Ovary (tissue), 10 donors: ENCODE measurements around the gene RAD9B. TPM values are rescaled to one million over a fixed set of nuclear protein-coding genes. Genes with fewer than 3 reads are reported as not detected.
"Not testable (repeated sequence)": the region's sequence is repeated elsewhere in the genome, so short reads cannot be mapped to it uniquely, and the experiment has no call there.

Experiments used
- DNase-seq, 5 donors: peaks; one replicate each; pipeline ENCODE4 v3.0.0-alpha.2; 2019 to 2020
- H3K27ac ChIP-seq, 2 donors: fragments of 200-600 bp; one replicate each; pipeline versions ENCODE4 v1.5.1 to v1.8.0; 2019 to 2022
- H3K27me3 ChIP-seq: fragments of 200-600 bp; one replicate; pipeline ENCODE4 v1.8.0; 2022
- H3K36me3 ChIP-seq: fragments of 200-600 bp; sonication (generic); one replicate; pipeline ENCODE4 v1.5.1; 2019
- H3K4me1 ChIP-seq: one replicate; pipeline ENCODE4 v1.8.1; 2013; ENCODE audit warnings: mild to moderate bottlenecking, moderate library complexity; ENCODE audit not compliant: insufficient read depth
- H3K4me3 ChIP-seq: fragments of 200-600 bp; sonication (generic); one replicate; pipeline ENCODE4 v1.5.1; 2017
- H3K9me3 ChIP-seq, 2 donors: fragments of 200-600 bp in 1 of 2; sonication (generic) in 1 of 2; one replicate each; pipeline versions ENCODE4 v1.5.1 to v1.8.1; 2013 to 2019; ENCODE audit warnings: mild to moderate bottlenecking in 1 of 2, moderate library complexity in 1 of 2
- CTCF ChIP-seq, 3 donors: fragments of 450-650 bp in 2 of 3; fragments of 200-600 bp in 1 of 3; IDR thresholded peaks; one replicate each; pipeline versions ENCODE4 v1.5.1 to v1.8.0; 2016 to 2022; ENCODE audit warnings: antibody characterized with exemption in 3 of 3, mild to moderate bottlenecking in 1 of 3
- EP300 ChIP-seq: sonication (generic); formaldehyde crosslinking; IDR thresholded peaks from one replicate; pipeline ENCODE4 v1.6.1; 2017; ENCODE audit warnings: antibody characterized with exemption
- POLR2A ChIP-seq: fragments of 450-650 bp; IDR thresholded peaks from one replicate; pipeline ENCODE4 v1.6.1; 2017; ENCODE audit warnings: antibody characterized with exemption, mild to moderate bottlenecking, moderate library complexity
- WGBS, 3 donors: extraction: QIAGEN DNeasy Blood & Tissue Kit in 1 of 3; methylation state at CpG; one replicate each; pipeline versions ENCODE4 v1.1.5 to v1.1.7; 2013 to 2017; 5-methylcytosine and 5-hydroxymethylcytosine counted together
- intact Hi-C, 4 donors: fragments of 100-400 bp; cut with DNase I; formaldehyde crosslinking; loops; one replicate each; pipeline versions ENCODE4 v1.11.0 to v1.15.1; 2022 to 2023
- long read RNA-seq, 3 donors: library from polyadenylated mRNA in 2 of 3; unstranded in 2 of 3; transcript quantifications; one replicate each; pipeline ENCODE4 v2.0.0 and lab custom pipeline, GENCODE V29; 2021 to 2026
- polyA plus RNA-seq, 2 donors: library from polyadenylated mRNA; stranded (reverse); fragments of 200-250 nt in 1 of 2; fragments of 350-450 nt in 1 of 2; fragmentation: Illumina TruSeq in 1 of 2; extraction: RNeasy Lipid Tissue Mini Kit (QIAGEN cat#74804) in 1 of 2; gene quantifications; one replicate each; pipeline ENCODE4 v1.2.3, GENCODE V29; 2013 to 2014
- total RNA-seq, 7 donors: library from RNA; depleted of rRNA in 2 of 7; stranded (reverse); fragments of >200 nt in 2 of 7; fragmentation: NEBNext Ultra II Directional in 3 of 7; extraction: Animal tissue kit (Norgen Biotek cat#: 25700) in 3 of 7; gene quantifications; one replicate each; pipeline versions ENCODE4 v1.1.0 to v1.2.4, GENCODE V29; 2016 to 2023
- donor health status: DM: no; HTN: no; CAD: no; lungs with moderate emphysema.
- donor health status: DM: no; HTN: no; CAD: no.
- donor health status: Bipolar disorder and iron deficiency.
- donor health status: DM: yes; HTN: yes; CAD: no.
- donor health status: DM: no; HTN: no; CAD: no.
- donor health status: DM: yes; HTN: yes; CAD: no.

The RAD9B gene
- total RNA-seq: 1 to 10 TPM in 5 of 7 donors, under 1 TPM in 2; 0.23 to 3.8 (median 1.8) TPM
- 1 to 10 TPM in 1 of 2 donors, under 1 TPM in 1; 0.80 to 1.1 TPM for polyA plus RNA-seq
- long read RNA-seq, donor 1, partial matches to known transcripts: 0 of 4 reads
- long read RNA-seq, donor 1, other reads (novel, unspliced or antisense): 3 of 4 reads
- long read RNA-seq, donor 2, transcript RAD9B-204 (11 exons, 2,732 nt): major isoform, 10 of 10 reads
- long read RNA-seq, donor 2, partial matches to known transcripts: 0 of 10 reads
- long read RNA-seq, donor 2, other reads (novel, unspliced or antisense): 0 of 10 reads
- long read RNA-seq, donor 3, partial matches to known transcripts: 0 of 2 reads
- long read RNA-seq, donor 3, other reads (novel, unspliced or antisense): 1 of 2 reads

- peak; percentile 96 to 98 (median 97) for DNase-seq
- no peaks in the 10 kb centered on the region for H3K27me3 ChIP-seq
- peak within 1 kb of the TSS; percentile 16 to 71 for H3K27ac ChIP-seq
- H3K9me3 ChIP-seq: no peaks in the 10 kb centered on the region
- no peaks in the 10 kb centered on the region for H3K36me3 ChIP-seq
- H3K4me3 ChIP-seq: peak within 1 kb of the TSS; percentile 92
- 6 to 7% (median 6%) methylated on average over 61 of the region's 61 CpGs for WGBS, 3 donors
- peaks cover 8% of the 10 kb centered on the region for H3K4me1 ChIP-seq
- TF ChIP-seq POLR2A (peak; percentile 72), CTCF (IDR thresholded peaks at IDR 0.05) (no peak), EP300 (peak; percentile 11)
- intact Hi-C loops: no loop called here
These were observed at the start of gene RAD9B, which contains the start of gene VPS29 for GRCh38 chr12:110501752-110502738. Gene RAD9B, plus strand, starts transcription at chr12:110502331. Its CDS starts 7 bp downstream, at chr12:110502338. Gene VPS29, minus strand, starts transcription at chr12:110502111. Its CDS starts 60 bp downstream, at chr12:110502051.

- no peaks in the 10 kb centered on the region for H3K36me3 ChIP-seq
- 86 to 90% (median 89%) methylated on average over 4 of the region's 4 CpGs for WGBS, 3 donors
- intact Hi-C loops: loop anchor here in 2 of 4 donors (5.0 to 10.0 kb wide), 5 partner anchors 144 to 434 kb away; no protein-coding TSS in a partner anchor
These were observed 48.4 kb upstream of the RAD9B start for GRCh38 chr12:110453569-110454296.

GRCh38 chr12:110458756-110459155 is 43.4 kb upstream of the RAD9B start:
- 89 to 93% (median 92%) methylated on average over 4 of the region's 4 CpGs for WGBS, 3 donors
- no peaks in the 10 kb centered on the region for H3K4me1 ChIP-seq
- intact Hi-C loops: loop anchor here in 2 of 4 donors (10.0 kb wide), 2 partner anchors 236 to 426 kb away; no protein-coding TSS in a partner anchor
- DNase-seq: no peak
- no peak for TF ChIP-seq CTCF (IDR thresholded peaks at IDR 0.05)
- no peak for TF ChIP-seq POLR2A
- no peak for TF ChIP-seq EP300
- H3K9me3 ChIP-seq: no peaks in the 10 kb centered on the region
- no peaks in the 10 kb centered on the region for H3K27me3 ChIP-seq
- H3K4me3 ChIP-seq: no peak overlapping the region
- no peak overlapping the region for H3K27ac ChIP-seq
- H3K36me3 ChIP-seq: no peaks in the 10 kb centered on the region

More at GRCh38 chr12:110453569-110454296, 48.4 kb upstream of the RAD9B start:
- no peaks in the 10 kb centered on the region for H3K27me3 ChIP-seq
- peaks cover 4% of the 10 kb centered on the region for H3K4me1 ChIP-seq
- H3K4me3 ChIP-seq: no peak overlapping the region
- H3K9me3 ChIP-seq: no peaks in the 10 kb centered on the region
- no peak for DNase-seq
- TF ChIP-seq POLR2A (no peak), EP300 (no peak), CTCF (IDR thresholded peaks at IDR 0.05) (no peak)
- H3K27ac ChIP-seq: no peak overlapping the region

- not testable (repeated sequence) for H3K4me1 ChIP-seq, H3K4me3 ChIP-seq, H3K27ac ChIP-seq, DNase-seq, H3K36me3 ChIP-seq, H3K27me3 ChIP-seq, H3K9me3 ChIP-seq
- intact Hi-C loops: loop anchor here in 1 of 4 donors (10.0 kb wide), 1 partner anchor 424 kb away; no protein-coding TSS in a partner anchor
- 86 to 90% (median 88%) methylated on average over 5 of the region's 5 CpGs for whole genome bisulfite sequencing, 3 donors
These were observed 40.9 kb upstream of the RAD9B start for GRCh38 chr12:110461189-110461588.
